ENCODE measurements around the gene LPP.

Gene LPP

GRCh38 chr3:188299068-188299467 is 145.1 kb downstream of the LPP start:
- DNase-seq (ENCODE audit: low read depth), result no peak

- DNase-seq (ENCODE audit: low read depth), result no peak
Observed at GRCh38 chr3:188299708-188300107, 145.8 kb downstream of the LPP start.

GRCh38 chr3:188301147-188301546 is 147.2 kb downstream of the LPP start:
- DNase-seq (ENCODE audit: low read depth), result no peak

GRCh38 chr3:188303286-188303799 is 149.4 kb downstream of the LPP start:
- no peak for DNase-seq (ENCODE audit: low read depth)

- no peak for DNase-seq (ENCODE audit: low read depth)
Observed at GRCh38 chr3:188303823-188304222, 149.9 kb downstream of the LPP start.

GRCh38 chr3:188304501-188304900 is 150.5 kb downstream of the LPP start:
- no peak for DNase-seq (ENCODE audit: low read depth)

- no peak for DNase-seq (ENCODE audit: low read depth)
Observed at GRCh38 chr3:188305220-188305619, 151.3 kb downstream of the LPP start.

- DNase-seq (ENCODE audit: low read depth), result no peak
Observed at GRCh38 chr3:188306435-188307005, 152.6 kb downstream of the LPP start.

GRCh38 chr3:188309437-188310269 is 155.7 kb downstream of the LPP start:
- DNase-seq (ENCODE audit: low read depth), result no peak

GRCh38 chr3:188310270-188310710 is 156.3 kb downstream of the LPP start:
- DNase-seq (ENCODE audit: low read depth), result no peak

GRCh38 chr3:188315553-188315952 is 161.6 kb downstream of the LPP start:
- DNase-seq (ENCODE audit: low read depth), result no peak

- DNase-seq (ENCODE audit: low read depth), result no peak
Observed at GRCh38 chr3:188316021-188316722, 162.2 kb downstream of the LPP start.

GRCh38 chr3:188316723-188317070 is 162.7 kb downstream of the LPP start:
- DNase-seq (ENCODE audit: low read depth), result no peak

GRCh38 chr3:188319569-188319968 is 165.6 kb downstream of the LPP start:
- no peak for DNase-seq (ENCODE audit: low read depth)

GRCh38 chr3:188320757-188321156 is 166.8 kb downstream of the LPP start:
- no peak for DNase-seq (ENCODE audit: low read depth)

- no peak for DNase-seq (ENCODE audit: low read depth)
Observed at GRCh38 chr3:188321258-188321657, 167.3 kb downstream of the LPP start.

GRCh38 chr3:188322135-188322887 is 168.4 kb downstream of the LPP start:
- no peak for DNase-seq (ENCODE audit: low read depth)

- no peak for DNase-seq (ENCODE audit: low read depth)
Observed at GRCh38 chr3:188323067-188323842, 169.3 kb downstream of the LPP start.

- no peak for DNase-seq (ENCODE audit: low read depth)
Observed at GRCh38 chr3:188326111-188326510, 172.2 kb downstream of the LPP start.

- DNase-seq (ENCODE audit: low read depth), result no peak
Observed at GRCh38 chr3:188326968-188327367, 173.0 kb downstream of the LPP start.

GRCh38 chr3:188327433-188327832 is 173.5 kb downstream of the LPP start:
- no peak for DNase-seq (ENCODE audit: low read depth)

All from activated T-cell treated with anti-CD3 and anti-CD28 coated beads for 48 hours (primary cell).